OCI-LY7 (cell line): ENCODE measurements around the gene NUDT13. TPM values are rescaled to one million over a fixed set of nuclear protein-coding genes. Genes with fewer than 3 reads are reported as not detected.

Source experiments
- BruUV-seq: library from RNA; stranded (reverse); fragments of 400-500 nt; replicated peaks from 2 replicates; lab custom pipeline; 2021; lab: Mats Ljungman, UMichigan
- CTCF ChIA-PET: fragments of 300-600 bp; sonication (Branson Sonifier 250); formaldehyde crosslinking; loops from one replicate; lab custom pipeline; 2022; ENCODE audit warnings: antibody characterized with exemption; ENCODE audit not compliant: unreplicated experiment; lab: Charles Lee
- POLR2A ChIA-PET: fragments of 300-600 bp; sonication (Branson Sonifier 250); formaldehyde crosslinking; loops from one replicate; lab custom pipeline; 2022; ENCODE audit warnings: antibody characterized with exemption; lab: Charles Lee
- DNase-seq: peaks from one replicate; pipeline ENCODE4 v3.0.0-alpha.2; 2015; ENCODE audit warnings: low spot score
- H2AFZ ChIP-seq: fragments of 200-600 bp; sonication (generic), shearing (Covaris generic); 2 replicates; pipeline ENCODE4 v1.6.1; 2014; ENCODE audit warnings: mild to moderate bottlenecking, antibody characterized with exemption, low read length, moderate library complexity
- H3K27ac ChIP-seq: fragments of 200-600 bp; sonication (generic); 2 replicates; pipeline ENCODE4 v1.5.1; 2014; ENCODE audit warnings: mixed run types, low read depth, mild to moderate bottlenecking, moderate library complexity, low read length, inconsistent platforms; ENCODE audit not compliant: poor library complexity, severe bottlenecking
- H3K36me3 ChIP-seq: fragments of 200-600 bp; sonication (generic); 2 replicates; pipeline ENCODE4 v1.6.1; 2014; ENCODE audit warnings: mild to moderate bottlenecking, antibody characterized with exemption, low read length, moderate library complexity, mixed read lengths; ENCODE audit not compliant: insufficient read depth
- H3K4me1 ChIP-seq: fragments of 200-600 bp; sonication (generic); 2 replicates; pipeline ENCODE4 v1.5.1; 2014; ENCODE audit warnings: mild to moderate bottlenecking, low read length; ENCODE audit not compliant: insufficient read depth, poor library complexity, severe bottlenecking
- H3K4me2 ChIP-seq: fragments of 200-600 bp; sonication (generic); 2 replicates; pipeline ENCODE4 v1.6.1; 2014; ENCODE audit warnings: mild to moderate bottlenecking, low read length
- H3K4me3 ChIP-seq: fragments of 200-600 bp; sonication (generic); 2 replicates; pipeline ENCODE4 v1.5.1; 2014; ENCODE audit warnings: mild to moderate bottlenecking, low read depth, low read length; ENCODE audit not compliant: poor library complexity, severe bottlenecking
- H3K79me2 ChIP-seq: fragments of 200-600 bp; sonication (generic); 2 replicates; pipeline ENCODE4 v1.6.1; 2016; ENCODE audit warnings: low read depth, mild to moderate bottlenecking, low read length, moderate library complexity, mixed read lengths; ENCODE audit not compliant: insufficient read depth
- H3K9me2 ChIP-seq: fragments of 200-600 bp; sonication (generic); 2 replicates; pipeline ENCODE4 v1.6.1; 2016; ENCODE audit warnings: mild to moderate bottlenecking, low read length, mixed read lengths; ENCODE audit not compliant: insufficient read depth
- H3K9me3 ChIP-seq: fragments of 200-600 bp; sonication (generic); 2 replicates; pipeline ENCODE4 v1.6.1; 2014; ENCODE audit warnings: mild to moderate bottlenecking, mixed run types, low read length, mixed read lengths
- H4K20me1 ChIP-seq: fragments of 200-600 bp; sonication (generic); 2 replicates; pipeline ENCODE4 v1.6.1; 2014; ENCODE audit warnings: mild to moderate bottlenecking, antibody characterized with exemption, low read length, moderate library complexity, mixed read lengths; ENCODE audit not compliant: insufficient read depth
- EZH2phosphoT487 ChIP-seq: fragments of 200-600 bp; sonication (generic); IDR thresholded peaks from 2 replicates; pipeline ENCODE4 v1.6.1; 2018; ENCODE audit warnings: low read depth, borderline replicate concordance, mild to moderate bottlenecking, mixed run types, antibody characterized with exemption, low read length, moderate library complexity, mixed read lengths
- intact Hi-C: fragments of 100-400 bp; cut with micrococcal nuclease; formaldehyde crosslinking; loops from one replicate; pipeline ENCODE4 v1.10.0; 2022; ENCODE audit not compliant: unreplicated experiment
- total RNA-seq, 2 experiments: library from RNA; depleted of rRNA in 1 of 2; stranded (reverse); fragments of >200 nt in 1 of 2; shearing (Covaris generic) in 1 of 2; gene quantifications; 2 replicates each; pipeline ENCODE4 v1.2.3, GENCODE V29; 2014 to 2022
- TF ChIP-seq, protein P1 (sequence below): fragments of 200-600 bp; sonication (generic); conservative IDR thresholded peaks from 2 replicates; pipeline ENCODE4 v1.5.1; 2014; ENCODE audit warnings: mild to moderate bottlenecking, antibody characterized with exemption, low read length, moderate library complexity, mixed read lengths

Gene NUDT13
- total RNA-seq, 2 experiments from 2014 or later = not detected

DNA sequence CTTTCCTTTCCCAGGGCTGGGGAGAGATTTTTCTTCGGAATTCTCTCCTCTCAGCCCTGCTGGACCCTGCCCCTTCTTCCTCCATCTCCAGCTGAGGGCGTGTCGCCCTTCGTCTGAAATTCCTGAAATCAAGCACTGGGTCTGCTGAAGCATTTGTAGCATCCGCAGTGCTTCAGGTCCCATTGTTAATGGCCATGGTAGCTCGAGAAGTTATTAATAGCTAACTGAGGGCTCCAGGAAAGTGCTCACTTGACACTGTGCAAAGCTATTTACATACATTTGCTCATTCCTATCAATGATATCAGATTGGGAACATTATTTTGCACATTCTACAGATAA lies 58.2 kb downstream of the NUDT13 start:
- DNase-seq = no peak
- Histone ChIP-seq H3K27ac (peak overlapping the region; percentile 51), H3K79me2 (peaks cover 51% of the 10 kb centered on the region), H3K4me1 (peaks cover 5% of the 10 kb centered on the region), H4K20me1 (no peaks in the 10 kb centered on the region), H3K4me3 (peak overlapping the region; percentile 86), H2AFZ (peak overlapping the region; percentile 58), H3K4me2 (peak overlapping the region; percentile 71), H3K36me3 (peaks cover 17% of the 10 kb centered on the region), H3K9me3 (no peaks in the 10 kb centered on the region; the same call in 1 of the 2 replicates), H3K9me2 (no peaks in the 10 kb centered on the region)
- TF ChIP-seq, protein P1, sequence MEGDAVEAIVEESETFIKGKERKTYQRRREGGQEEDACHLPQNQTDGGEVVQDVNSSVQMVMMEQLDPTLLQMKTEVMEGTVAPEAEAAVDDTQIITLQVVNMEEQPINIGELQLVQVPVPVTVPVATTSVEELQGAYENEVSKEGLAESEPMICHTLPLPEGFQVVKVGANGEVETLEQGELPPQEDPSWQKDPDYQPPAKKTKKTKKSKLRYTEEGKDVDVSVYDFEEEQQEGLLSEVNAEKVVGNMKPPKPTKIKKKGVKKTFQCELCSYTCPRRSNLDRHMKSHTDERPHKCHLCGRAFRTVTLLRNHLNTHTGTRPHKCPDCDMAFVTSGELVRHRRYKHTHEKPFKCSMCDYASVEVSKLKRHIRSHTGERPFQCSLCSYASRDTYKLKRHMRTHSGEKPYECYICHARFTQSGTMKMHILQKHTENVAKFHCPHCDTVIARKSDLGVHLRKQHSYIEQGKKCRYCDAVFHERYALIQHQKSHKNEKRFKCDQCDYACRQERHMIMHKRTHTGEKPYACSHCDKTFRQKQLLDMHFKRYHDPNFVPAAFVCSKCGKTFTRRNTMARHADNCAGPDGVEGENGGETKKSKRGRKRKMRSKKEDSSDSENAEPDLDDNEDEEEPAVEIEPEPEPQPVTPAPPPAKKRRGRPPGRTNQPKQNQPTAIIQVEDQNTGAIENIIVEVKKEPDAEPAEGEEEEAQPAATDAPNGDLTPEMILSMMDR = no peak
- no peak for TF ChIP-seq EZH2phosphoT487
- BruUV-seq = TSS peak; percentile 58
- CTCF ChIA-PET = no interaction called here
- POLR2A ChIA-PET = interaction anchor here (0.5 to 3.5 kb wide), 9 partner anchors 10 to 477 kb away, joined by 3 to 23 read pairs (median 4); partner anchors contain the start of genes CFAP70 and P4HA1
- intact Hi-C loops = loop anchor here (5.0 kb wide), 1 partner anchor 79 kb away; the partner anchor contains the start of gene DNAJC9

DNA sequence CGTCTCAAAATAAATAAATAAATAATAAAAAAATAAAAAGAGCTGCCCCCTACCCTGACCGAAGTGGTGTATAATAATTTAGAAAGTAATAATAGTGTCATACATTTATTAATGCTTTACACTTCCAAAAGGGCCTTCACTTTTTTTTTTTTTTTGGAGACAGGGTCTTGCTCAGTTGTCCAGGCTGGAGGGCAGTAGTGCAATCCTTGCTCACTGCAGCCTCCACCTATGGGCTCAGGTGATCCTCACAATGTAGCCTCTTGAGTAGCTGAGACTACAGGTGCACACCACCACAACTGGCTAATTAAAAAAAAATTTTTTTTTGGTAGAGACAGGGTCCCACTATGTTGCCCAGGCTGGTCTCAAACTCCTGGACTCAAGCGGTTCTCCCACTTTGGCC lies 59.1 kb downstream of the NUDT13 start:
- intact Hi-C loops = loop anchor here (5.0 kb wide), 1 partner anchor 78 kb away; the partner anchor contains the start of gene DNAJC9
- H3K4me3 ChIP-seq = no peak overlapping the region
- H2AFZ ChIP-seq = no peak overlapping the region
- H3K79me2 ChIP-seq = peaks cover 45% of the 10 kb centered on the region
- peaks cover 5% of the 10 kb centered on the region for H3K4me1 ChIP-seq
- ChIA-PET POLR2A (interaction anchor here (0.9 to 3.5 kb wide), 5 partner anchors 13 to 84 kb away, joined by 3 to 23 read pairs (median 4); partner anchors contain the start of gene P4HA1), CTCF (no interaction called here)
- H4K20me1 ChIP-seq = no peaks in the 10 kb centered on the region
- BruUV-seq = no TSS peak
- no peak overlapping the region for H3K4me2 ChIP-seq
- no peak overlapping the region for H3K27ac ChIP-seq
- no peak for DNase-seq
- TF ChIP-seq EZH2phosphoT487 = no peak
- TF ChIP-seq, protein P1 = no peak
- no peaks in the 10 kb centered on the region for H3K9me2 ChIP-seq
- H3K9me3 ChIP-seq = no peaks in the 10 kb centered on the region; the same call in 1 of the 2 replicates
- H3K36me3 ChIP-seq = peaks cover 11% of the 10 kb centered on the region

DNA sequence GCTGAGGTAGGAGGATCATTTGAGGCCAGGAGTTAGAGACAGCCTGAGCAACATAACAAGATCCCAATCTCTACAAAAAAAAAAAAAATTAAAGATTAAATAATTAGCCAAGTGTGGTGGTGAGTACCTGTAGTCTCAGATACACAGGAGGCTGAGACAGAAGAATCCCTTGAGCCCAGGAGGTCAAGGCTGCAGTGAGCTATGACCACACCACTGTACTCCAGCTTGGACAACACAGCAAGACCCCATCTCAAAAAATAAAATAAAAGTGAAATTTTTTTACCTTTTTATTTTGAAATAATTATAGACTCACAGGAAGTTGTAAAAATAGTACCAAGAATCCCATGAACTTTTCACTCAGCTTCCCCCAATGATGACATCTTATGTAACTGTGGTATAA lies 62.6 kb downstream of the NUDT13 start:
- Histone ChIP-seq H3K9me2 (no peaks in the 10 kb centered on the region), H4K20me1 (no peaks in the 10 kb centered on the region), H2AFZ (no peak overlapping the region), H3K4me3 (no peak overlapping the region), H3K79me2 (peaks cover 11% of the 10 kb centered on the region; the same call in 1 of the 2 replicates), H3K4me1 (peaks cover 5% of the 10 kb centered on the region), H3K4me2 (no peak overlapping the region), H3K36me3 (peaks cover 9% of the 10 kb centered on the region), H3K9me3 (no peaks in the 10 kb centered on the region), H3K27ac (no peak overlapping the region)
- TF ChIP-seq EZH2phosphoT487 = no peak
- TF ChIP-seq, protein P1 = no peak
- CTCF ChIA-PET = no interaction called here
- no peak for DNase-seq
- intact Hi-C loops = no loop called here
- POLR2A ChIA-PET = interaction anchor here (0.5 kb wide), 1 partner anchor 17 kb away, joined by 3 read pairs; no protein-coding TSS in a partner anchor
- no TSS peak for BruUV-seq
